ENCODE measurements around the gene CYP19A1. TPM values are rescaled to one million over a fixed set of nuclear protein-coding genes. Genes with fewer than 3 reads are reported as not detected.

Gene CYP19A1
- total RNA-seq, 1 donor, result 3.1 TPM

- no peak for TF ChIP-seq CTCF (IDR thresholded peaks at IDR 0.05; ENCODE audit: insufficient read depth, low read length)
- no peak overlapping the region for H3K4me3 ChIP-seq (ENCODE audit: low read depth, low read length)
- peak; percentile 83 for DNase-seq (ENCODE audit: low read depth)
These were observed 5.9 kb downstream of the CYP19A1 start for GRCh38 chr15:51332206-51333147.

- DNase-seq (ENCODE audit: low read depth), result peak; percentile 72
- no peak overlapping the region for H3K4me3 ChIP-seq (ENCODE audit: low read depth, low read length)
- TF ChIP-seq CTCF (IDR thresholded peaks at IDR 0.05; ENCODE audit: insufficient read depth, low read length), result no peak
These were observed 7.3 kb downstream of the CYP19A1 start for GRCh38 chr15:51331141-51331540.

GRCh38 chr15:51328926-51329325, 9.5 kb downstream of the CYP19A1 start:
- H3K4me3 ChIP-seq (ENCODE audit: low read depth, low read length), result no peak overlapping the region
- DNase-seq (ENCODE audit: low read depth), result no peak
- no peak for TF ChIP-seq CTCF (IDR thresholded peaks at IDR 0.05; ENCODE audit: insufficient read depth, low read length)

GRCh38 chr15:51327081-51327480, 11.3 kb downstream of the CYP19A1 start:
- no peak for TF ChIP-seq CTCF (IDR thresholded peaks at IDR 0.05; ENCODE audit: insufficient read depth, low read length)
- no peak overlapping the region for H3K4me3 ChIP-seq (ENCODE audit: low read depth, low read length)
- no peak for DNase-seq (ENCODE audit: low read depth)

- H3K4me3 ChIP-seq (ENCODE audit: low read depth, low read length), result no peak overlapping the region
- TF ChIP-seq CTCF (IDR thresholded peaks at IDR 0.05; ENCODE audit: insufficient read depth, low read length), result no peak
- no peak for DNase-seq (ENCODE audit: low read depth)
These were observed 13.2 kb downstream of the CYP19A1 start for GRCh38 chr15:51325167-51325566.

GRCh38 chr15:51323749-51324148, 14.6 kb downstream of the CYP19A1 start:
- no peak overlapping the region for H3K4me3 ChIP-seq (ENCODE audit: low read depth, low read length)
- no peak for TF ChIP-seq CTCF (IDR thresholded peaks at IDR 0.05; ENCODE audit: insufficient read depth, low read length)
- no peak for DNase-seq (ENCODE audit: low read depth)

Data from fibroblast of the aortic adventitia (primary cell).